Mucosa of descending colon (tissue), 3 donors: Measurements from ENCODE around the gene SPTBN1. TPM values are rescaled to one million over a fixed set of nuclear protein-coding genes. Genes with fewer than 3 reads are reported as not detected.
A peak's percentile ranks its signal among the peaks of the same experiment; 100 is the strongest.
"Not testable (repeated sequence)": the region's sequence is repeated elsewhere in the genome, so short reads cannot be mapped to it uniquely, and the experiment has no call there.

ENCODE experiments used
- ATAC-seq: fragments of 200-7000 bp; cut with Tn5 transposase; one replicate; pipeline ENCODE4 v1.9.1; 2020; ENCODE audit warnings: mild to moderate bottlenecking, moderate library complexity
- DNase-seq, 3 donors: peaks; one replicate each; pipeline ENCODE4 v3.0.0-alpha.2; 2020
- H3K36me3 ChIP-seq: fragments of 200-600 bp; one replicate; pipeline ENCODE4 v1.8.0; 2021; ENCODE audit warnings: low read depth, mild to moderate bottlenecking
- H3K4me1 ChIP-seq: fragments of 200-600 bp; one replicate; pipeline ENCODE4 v1.8.0; 2021; ENCODE audit warnings: low read depth, mild to moderate bottlenecking
- H3K4me3 ChIP-seq: fragments of 200-600 bp; one replicate; pipeline ENCODE4 v1.8.0; 2021; ENCODE audit warnings: mild to moderate bottlenecking
- H3K9me3 ChIP-seq: fragments of 200-600 bp; one replicate; pipeline ENCODE4 v1.8.0; 2021; ENCODE audit warnings: mild to moderate bottlenecking
- intact Hi-C, 2 donors: fragments of 100-400 bp; cut with DNase I in 1 of 2; cut with micrococcal nuclease in 1 of 2; formaldehyde crosslinking; loops; one replicate each; pipeline versions ENCODE4 v1.11.0 to v1.11.1; 2022; cut with DNase I, micrococcal nuclease
- total RNA-seq, 3 donors: library from RNA; stranded (reverse); fragmentation: NEBNext Ultra II Directional in 2 of 3; extraction: Animal tissue kit (Norgen Biotek cat#: 25700) in 2 of 3; gene quantifications; one replicate each; pipeline versions ENCODE4 v1.2.1 to v1.2.4, GENCODE V29; 2021 to 2023
- TF ChIP-seq, protein P1 (sequence below): fragments of 200-600 bp; IDR thresholded peaks from one replicate; pipeline ENCODE4 v1.8.0; 2022; ENCODE audit warnings: antibody characterized with exemption, mild to moderate bottlenecking
- donor health status: DM: no; HTN: no; CAD: no; lungs with moderate emphysema.
- donor health status: DM: no; HTN: no; CAD: no.
- donor health status: DM: no; HTN: yes; CAD: no.

The SPTBN1 gene
- total RNA-seq, 3 donors from 2014 or later = 237 to 396 (median 392) TPM

DNA sequence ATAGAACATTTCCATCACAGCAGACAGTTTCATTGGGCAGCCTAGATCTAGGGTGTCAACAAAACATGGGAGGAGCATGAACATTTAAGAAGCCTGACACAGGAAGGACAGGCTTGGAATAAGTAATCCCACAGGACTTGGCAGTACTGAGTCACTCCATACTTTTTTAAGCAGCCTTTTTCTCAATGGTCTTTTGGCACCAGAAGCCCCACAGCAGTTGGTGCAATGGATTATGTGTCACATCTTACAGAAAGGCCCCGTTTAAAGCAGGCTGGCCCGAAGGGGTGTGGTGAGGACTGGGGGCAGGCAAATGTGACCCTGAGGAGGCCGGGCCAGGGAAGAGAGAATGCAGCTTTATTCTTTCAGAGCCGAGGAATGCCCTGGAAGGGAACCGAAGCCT lies 26.6 kb downstream of the SPTBN1 start:
- intact Hi-C loops = no loop called here

DNA sequence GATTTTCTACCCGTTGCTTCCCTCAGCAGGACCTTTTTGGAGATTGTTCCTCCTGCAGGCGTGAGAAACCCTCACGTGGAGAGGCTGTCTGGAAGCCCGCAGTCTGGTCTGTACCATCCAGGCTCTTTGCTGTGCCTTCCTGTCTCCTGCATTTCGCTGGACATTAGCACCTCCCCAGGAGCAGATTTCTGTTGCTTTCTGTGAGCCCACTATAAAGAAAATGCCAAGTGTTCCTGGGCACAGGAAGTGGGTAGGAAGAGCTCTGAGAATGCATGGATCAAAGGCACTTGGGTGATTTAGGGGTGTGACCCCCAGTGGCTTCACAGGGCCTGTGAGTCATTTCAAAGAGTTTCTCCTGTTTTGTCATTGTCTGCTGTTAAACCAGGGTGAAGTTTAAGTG lies 27.3 kb downstream of the SPTBN1 start:
- H3K4me1 ChIP-seq = no peaks in the 10 kb centered on the region
- TF ChIP-seq, protein P1, sequence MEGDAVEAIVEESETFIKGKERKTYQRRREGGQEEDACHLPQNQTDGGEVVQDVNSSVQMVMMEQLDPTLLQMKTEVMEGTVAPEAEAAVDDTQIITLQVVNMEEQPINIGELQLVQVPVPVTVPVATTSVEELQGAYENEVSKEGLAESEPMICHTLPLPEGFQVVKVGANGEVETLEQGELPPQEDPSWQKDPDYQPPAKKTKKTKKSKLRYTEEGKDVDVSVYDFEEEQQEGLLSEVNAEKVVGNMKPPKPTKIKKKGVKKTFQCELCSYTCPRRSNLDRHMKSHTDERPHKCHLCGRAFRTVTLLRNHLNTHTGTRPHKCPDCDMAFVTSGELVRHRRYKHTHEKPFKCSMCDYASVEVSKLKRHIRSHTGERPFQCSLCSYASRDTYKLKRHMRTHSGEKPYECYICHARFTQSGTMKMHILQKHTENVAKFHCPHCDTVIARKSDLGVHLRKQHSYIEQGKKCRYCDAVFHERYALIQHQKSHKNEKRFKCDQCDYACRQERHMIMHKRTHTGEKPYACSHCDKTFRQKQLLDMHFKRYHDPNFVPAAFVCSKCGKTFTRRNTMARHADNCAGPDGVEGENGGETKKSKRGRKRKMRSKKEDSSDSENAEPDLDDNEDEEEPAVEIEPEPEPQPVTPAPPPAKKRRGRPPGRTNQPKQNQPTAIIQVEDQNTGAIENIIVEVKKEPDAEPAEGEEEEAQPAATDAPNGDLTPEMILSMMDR = no peak
- intact Hi-C loops = no loop called here
- H3K4me3 ChIP-seq = no peak overlapping the region
- no peaks in the 10 kb centered on the region for H3K36me3 ChIP-seq
- H3K9me3 ChIP-seq = no peaks in the 10 kb centered on the region
- DNase-seq = no peak
- no peak for ATAC-seq

More for the DNA sequence above, 26.6 kb downstream of the SPTBN1 start:
- ATAC-seq (peak; percentile 59), DNase-seq (peak in 1 of 3 donors; percentile 52)
- no peak overlapping the region for H3K4me3 ChIP-seq
- no peaks in the 10 kb centered on the region for H3K9me3 ChIP-seq
- H3K4me1 ChIP-seq = no peaks in the 10 kb centered on the region
- TF ChIP-seq, protein P1 = no peak
- H3K36me3 ChIP-seq = no peaks in the 10 kb centered on the region

GRCh38 chr2:54485756-54486155 lies 29.6 kb downstream of the SPTBN1 start:
- H3K36me3 ChIP-seq, H3K9me3 ChIP-seq, ATAC-seq, intact Hi-C loops, DNase-seq, H3K4me1 ChIP-seq, H3K4me3 ChIP-seq: not testable (repeated sequence)

DNA sequence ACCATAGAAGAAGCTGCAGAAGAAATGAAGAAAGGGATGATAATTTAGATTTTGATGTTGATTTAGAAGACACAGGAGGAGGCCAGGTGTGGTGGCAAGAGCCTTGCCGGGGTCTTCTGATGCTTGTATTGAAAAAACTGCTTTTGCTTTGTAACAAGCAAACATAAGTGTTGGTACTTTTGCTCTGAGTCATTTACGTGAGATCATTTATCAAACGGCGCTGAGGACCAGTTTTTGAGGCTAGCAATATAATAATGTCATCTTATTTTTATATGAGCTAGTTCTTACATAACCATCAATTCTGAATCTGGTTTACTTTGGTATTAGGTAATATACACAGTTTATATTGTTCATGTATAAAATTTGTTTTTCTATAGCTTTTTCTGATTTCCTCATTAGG lies 30.6 kb downstream of the SPTBN1 start:
- Histone ChIP-seq H3K4me1 (no peaks in the 10 kb centered on the region), H3K9me3 (no peaks in the 10 kb centered on the region), H3K4me3 (no peak overlapping the region), H3K36me3 (no peaks in the 10 kb centered on the region)
- TF ChIP-seq, protein P1 = no peak
- no peak for DNase-seq
- intact Hi-C loops = no loop called here
- ATAC-seq = no peak

DNA sequence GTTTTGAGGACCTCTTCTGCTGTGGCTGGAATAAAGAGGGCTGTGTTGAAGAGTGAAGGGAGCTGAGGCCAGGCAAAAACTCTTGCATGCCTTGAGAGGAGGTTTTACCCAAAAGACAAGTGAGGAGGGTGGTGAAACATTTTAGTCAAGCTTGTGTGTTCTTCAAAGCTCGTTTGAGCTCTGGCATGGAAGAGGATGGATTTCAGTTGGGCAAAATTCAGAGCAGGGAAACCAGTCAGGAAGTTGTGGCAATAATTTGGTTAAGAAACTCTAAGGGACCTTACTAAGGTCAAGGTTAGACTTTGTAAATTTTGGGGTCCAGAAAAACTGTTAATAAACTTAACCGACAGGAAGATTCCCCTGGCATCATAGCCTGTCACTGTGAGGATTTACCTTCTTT lies 34.7 kb downstream of the SPTBN1 start:
- Histone ChIP-seq H3K4me1 (no peaks in the 10 kb centered on the region), H3K36me3 (no peaks in the 10 kb centered on the region), H3K4me3 (no peak overlapping the region), H3K9me3 (no peaks in the 10 kb centered on the region)
- ATAC-seq (no peak), DNase-seq (no peak)
- TF ChIP-seq, protein P1 = no peak
- intact Hi-C loops = no loop called here

GRCh38 chr2:54492335-54492734 lies 36.2 kb downstream of the SPTBN1 start:
- DNase-seq = no peak
- H3K4me1 ChIP-seq = no peaks in the 10 kb centered on the region
- intact Hi-C loops = no loop called here
- H3K9me3 ChIP-seq = no peaks in the 10 kb centered on the region
- no peaks in the 10 kb centered on the region for H3K36me3 ChIP-seq
- H3K4me3 ChIP-seq = no peak overlapping the region
- TF ChIP-seq, protein P1 = no peak
- ATAC-seq = no peak
